Placental epithelial cell (primary cell): Measurements from ENCODE around the gene BICRAL. TPM values are rescaled to one million over a fixed set of nuclear protein-coding genes. Genes with fewer than 3 reads are reported as not detected.

Source experiments
- total RNA-seq: library from RNA; depleted of rRNA; stranded (reverse); fragments of >200 nt; gene quantifications from 2 replicates; pipeline ENCODE4 v1.2.3, GENCODE V29; 2012

BICRAL gene
- 6.1 and 7.5 TPM in 2 replicates for total RNA-seq

GRCh38 chr6:42781796-42782688, at the start of gene BICRAL:
Gene BICRAL, plus strand, starts transcription at chr6:42782052. Its CDS starts 39,971 bp downstream, at chr6:42822023.

GRCh38 chr6:42745640-42746462, 36.0 kb upstream of the BICRAL start, which contains the start of gene TBCC:
Gene TBCC, minus strand, starts transcription at chr6:42746103. Its CDS starts 30 bp downstream, at chr6:42746073.

GRCh38 chr6:42879372-42880239, 97.8 kb downstream of the BICRAL start, which contains the start of gene RPL7L1:
Gene RPL7L1, plus strand, starts transcription at chr6:42879616. Its CDS starts 295 bp downstream, at chr6:42879911.

GRCh38 chr6:42915732-42916131, 133.9 kb downstream of the BICRAL start, which contains the start of gene PTCRA:
Gene PTCRA, plus strand, starts transcription at chr6:42916053. Its CDS starts 17 bp downstream, at chr6:42916070.

Other genes with a start within 250 kb of the BICRAL start
- 30.2 and 30.9 TPM in 2 replicates for gene UBR2, start 218.0 kb upstream of the BICRAL start, total RNA-seq
- gene PRPH2, start 59.5 kb upstream of the BICRAL start, total RNA-seq, result 0.79 and 0.98 TPM in 2 replicates
- gene TBCC, start 35.9 kb upstream of the BICRAL start, total RNA-seq, result 34.2 and 36.3 TPM in 2 replicates
- 83.6 and 87.5 TPM in 2 replicates for gene RPL7L1, start 97.6 kb downstream of the BICRAL start, total RNA-seq
- not detected in 2 replicates for gene PTCRA, start 134.0 kb downstream of the BICRAL start, total RNA-seq
- 37.6 and 44.8 TPM in 2 replicates for gene CNPY3, start 147.4 kb downstream of the BICRAL start, total RNA-seq
- gene GNMT, start 178.7 kb downstream of the BICRAL start, total RNA-seq, result 0.43 TPM in 1 of 2 replicates, not detected in the other
- 49.1 and 53.0 TPM in 2 replicates for gene PEX6, start 197.1 kb downstream of the BICRAL start, total RNA-seq
- 39.3 and 49.2 TPM in 2 replicates for gene PPP2R5D, start 202.5 kb downstream of the BICRAL start, total RNA-seq
- 57.7 and 59.3 TPM in 2 replicates for gene MEA1, start 231.9 kb downstream of the BICRAL start, total RNA-seq
- 81.7 and 147 TPM in 2 replicates for gene KLHDC3, start 232.2 kb downstream of the BICRAL start, total RNA-seq
- 41.6 and 59.4 TPM in 2 replicates for gene RRP36, start 239.6 kb downstream of the BICRAL start, total RNA-seq